ENCODE data around the gene CHMP1B.

CHMP1B gene

GRCh38 chr18:11851146-11851805 is at the start of gene CHMP1B:
Gene CHMP1B, plus strand, starts transcription at chr18:11851413. Its CDS starts 99 bp downstream, at chr18:11851512.
- peak; percentile 98 for DNase-seq (ENCODE audit: low spot score)

GRCh38 chr18:11801573-11801972 is 49.6 kb upstream of the CHMP1B start:
- no peak for DNase-seq (ENCODE audit: low spot score)

- DNase-seq (ENCODE audit: low spot score), result no peak
Observed at GRCh38 chr18:11802158-11802557, 49.1 kb upstream of the CHMP1B start.

- DNase-seq (ENCODE audit: low spot score), result no peak
Observed at GRCh38 chr18:11802586-11802985, 48.6 kb upstream of the CHMP1B start.

- DNase-seq (ENCODE audit: low spot score), result no peak
Observed at GRCh38 chr18:11807233-11807632, 44.0 kb upstream of the CHMP1B start.

- DNase-seq (ENCODE audit: low spot score), result no peak
Observed at GRCh38 chr18:11808001-11808855, 43.0 kb upstream of the CHMP1B start.

- no peak for DNase-seq (ENCODE audit: low spot score)
Observed at GRCh38 chr18:11809895-11810294, 41.3 kb upstream of the CHMP1B start.

GRCh38 chr18:11810379-11810778 is 40.8 kb upstream of the CHMP1B start:
- DNase-seq (ENCODE audit: low spot score), result no peak

- no peak for DNase-seq (ENCODE audit: low spot score)
Observed at GRCh38 chr18:11811009-11811408, 40.2 kb upstream of the CHMP1B start.

GRCh38 chr18:11817229-11817628 is 34.0 kb upstream of the CHMP1B start:
- DNase-seq (ENCODE audit: low spot score), result no peak

- no peak for DNase-seq (ENCODE audit: low spot score)
Observed at GRCh38 chr18:11818486-11819203, 32.6 kb upstream of the CHMP1B start.

- DNase-seq (ENCODE audit: low spot score), result no peak
Observed at GRCh38 chr18:11819938-11820337, 31.3 kb upstream of the CHMP1B start.

- DNase-seq (ENCODE audit: low spot score), result no peak
Observed at GRCh38 chr18:11820697-11821096, 30.5 kb upstream of the CHMP1B start.

- DNase-seq (ENCODE audit: low spot score), result no peak
Observed at GRCh38 chr18:11821208-11821607, 30.0 kb upstream of the CHMP1B start.

GRCh38 chr18:11821643-11822237 is 29.5 kb upstream of the CHMP1B start:
- no peak for DNase-seq (ENCODE audit: low spot score)

GRCh38 chr18:11823545-11823944 is 27.7 kb upstream of the CHMP1B start:
- no peak for DNase-seq (ENCODE audit: low spot score)

GRCh38 chr18:11826836-11827235 is 24.4 kb upstream of the CHMP1B start:
- DNase-seq (ENCODE audit: low spot score), result no peak

- DNase-seq (ENCODE audit: low spot score), result no peak
Observed at GRCh38 chr18:11828786-11829432, 22.3 kb upstream of the CHMP1B start.

GRCh38 chr18:11830585-11830984 is 20.6 kb upstream of the CHMP1B start:
- DNase-seq (ENCODE audit: low spot score), result no peak

GRCh38 chr18:11831921-11832320 is 19.3 kb upstream of the CHMP1B start:
- no peak for DNase-seq (ENCODE audit: low spot score)

GRCh38 chr18:11834772-11835171 is 16.4 kb upstream of the CHMP1B start:
- DNase-seq (ENCODE audit: low spot score), result no peak

- peak; percentile 24 for DNase-seq (ENCODE audit: low spot score)
Observed at GRCh38 chr18:11839556-11839955, 11.7 kb upstream of the CHMP1B start.
